GM19467 (cell line): ENCODE results near the gene CHI3L1.

Experiments used
- ATAC-seq: cut with Tn5 transposase; IDR thresholded peaks from one replicate; pipeline ENCODE4 v1.9.1; 2021; ENCODE audit warnings: mild to moderate bottlenecking, moderate library complexity; ENCODE audit not compliant: unreplicated experiment

The CHI3L1 gene

GRCh38 chr1:203207751-203208150 is 21.2 kb upstream of the CHI3L1 start:
- no peak for ATAC-seq

GRCh38 chr1:203206129-203206687 is 19.7 kb upstream of the CHI3L1 start:
- no peak for ATAC-seq

GRCh38 chr1:203204756-203205155 is 18.3 kb upstream of the CHI3L1 start:
- no peak for ATAC-seq

GRCh38 chr1:203202431-203203245 is 16.1 kb upstream of the CHI3L1 start:
- ATAC-seq = no peak

GRCh38 chr1:203201516-203202205 is 15.2 kb upstream of the CHI3L1 start:
- ATAC-seq = no peak

GRCh38 chr1:203200916-203201315 is 14.4 kb upstream of the CHI3L1 start:
- ATAC-seq = no peak

- no peak for ATAC-seq
Observed at GRCh38 chr1:203199816-203200571, 13.5 kb upstream of the CHI3L1 start.

- no peak for ATAC-seq
Observed at GRCh38 chr1:203199481-203199815, 12.9 kb upstream of the CHI3L1 start.

- no peak for ATAC-seq
Observed at GRCh38 chr1:203199002-203199401, 12.5 kb upstream of the CHI3L1 start.

GRCh38 chr1:203197625-203198024 is 11.1 kb upstream of the CHI3L1 start:
- no peak for ATAC-seq

- no peak for ATAC-seq
Observed at GRCh38 chr1:203196371-203196770, 9.9 kb upstream of the CHI3L1 start.

GRCh38 chr1:203190949-203191348 is 4.4 kb upstream of the CHI3L1 start:
- no peak for ATAC-seq

GRCh38 chr1:203189951-203190352 is 3.4 kb upstream of the CHI3L1 start:
- no peak for ATAC-seq

- no peak for ATAC-seq
Observed at GRCh38 chr1:203188686-203189232, 2.3 kb upstream of the CHI3L1 start.

GRCh38 chr1:203187689-203188264 is 1.3 kb upstream of the CHI3L1 start:
- ATAC-seq = no peak

GRCh38 chr1:203187304-203187685 is 791 bp upstream of the CHI3L1 start:
- ATAC-seq = no peak

- no peak for ATAC-seq
Observed at GRCh38 chr1:203186091-203186445, 436 bp downstream of the CHI3L1 start.

GRCh38 chr1:203185585-203185984 is 919 bp downstream of the CHI3L1 start:
- ATAC-seq = no peak

- no peak for ATAC-seq
Observed at GRCh38 chr1:203185061-203185461, 1.4 kb downstream of the CHI3L1 start.

- ATAC-seq = no peak
Observed at GRCh38 chr1:203184467-203184866, 2.0 kb downstream of the CHI3L1 start.

- ATAC-seq = no peak
Observed at GRCh38 chr1:203183828-203184227, 2.7 kb downstream of the CHI3L1 start.
